Measurements from ENCODE around the gene BIVM.

The BIVM gene

GRCh38 chr13:102817907-102818306 is 19.0 kb downstream of the BIVM start:
- no peaks in the 10 kb centered on the region for H3K4me1 ChIP-seq (ENCODE audit: control insufficient read depth, insufficient read depth, low read length)
- H3K36me3 ChIP-seq (ENCODE audit: control insufficient read depth, insufficient read depth, low read length): no peaks in the 10 kb centered on the region
- no peaks in the 10 kb centered on the region for H3K27me3 ChIP-seq (ENCODE audit: control insufficient read depth, insufficient read depth, low read length)
- H3K9ac ChIP-seq (ENCODE audit: low read depth, low read length): no peak overlapping the region
- H3K9me3 ChIP-seq (ENCODE audit: control insufficient read depth, insufficient read depth, low read length): no peaks in the 10 kb centered on the region
- H3K4me3 ChIP-seq (ENCODE audit: low read depth, low read length): no peak overlapping the region

- H3K4me1 ChIP-seq (ENCODE audit: control insufficient read depth, insufficient read depth, low read length): no peaks in the 10 kb centered on the region
- no peak overlapping the region for H3K4me3 ChIP-seq (ENCODE audit: low read depth, low read length)
- H3K9me3 ChIP-seq (ENCODE audit: control insufficient read depth, insufficient read depth, low read length): no peaks in the 10 kb centered on the region
- no peak overlapping the region for H3K9ac ChIP-seq (ENCODE audit: low read depth, low read length)
- no peaks in the 10 kb centered on the region for H3K27me3 ChIP-seq (ENCODE audit: control insufficient read depth, insufficient read depth, low read length)
- H3K36me3 ChIP-seq (ENCODE audit: control insufficient read depth, insufficient read depth, low read length): no peaks in the 10 kb centered on the region
Measured at GRCh38 chr13:102825400-102825799, 26.5 kb downstream of the BIVM start.

- Histone ChIP-seq H3K4me1 (ENCODE audit: control insufficient read depth, insufficient read depth, low read length) (no peaks in the 10 kb centered on the region), H3K9ac (ENCODE audit: low read depth, low read length) (no peak overlapping the region), H3K27me3 (ENCODE audit: control insufficient read depth, insufficient read depth, low read length) (no peaks in the 10 kb centered on the region), H3K4me3 (ENCODE audit: low read depth, low read length) (no peak overlapping the region), H3K9me3 (ENCODE audit: control insufficient read depth, insufficient read depth, low read length) (no peaks in the 10 kb centered on the region), H3K36me3 (ENCODE audit: control insufficient read depth, insufficient read depth, low read length) (no peaks in the 10 kb centered on the region)
Measured at GRCh38 chr13:102825921-102826706, 27.2 kb downstream of the BIVM start.

GRCh38 chr13:102830646-102831045 is 31.7 kb downstream of the BIVM start:
- Histone ChIP-seq H3K4me3 (ENCODE audit: low read depth, low read length) (no peak overlapping the region), H3K36me3 (ENCODE audit: control insufficient read depth, insufficient read depth, low read length) (no peaks in the 10 kb centered on the region), H3K27me3 (ENCODE audit: control insufficient read depth, insufficient read depth, low read length) (no peaks in the 10 kb centered on the region), H3K9ac (ENCODE audit: low read depth, low read length) (no peak overlapping the region), H3K9me3 (ENCODE audit: control insufficient read depth, insufficient read depth, low read length) (no peaks in the 10 kb centered on the region), H3K4me1 (ENCODE audit: control insufficient read depth, insufficient read depth, low read length) (no peaks in the 10 kb centered on the region)

- Histone ChIP-seq H3K4me1 (ENCODE audit: control insufficient read depth, insufficient read depth, low read length) (no peaks in the 10 kb centered on the region), H3K36me3 (ENCODE audit: control insufficient read depth, insufficient read depth, low read length) (no peaks in the 10 kb centered on the region), H3K27me3 (ENCODE audit: control insufficient read depth, insufficient read depth, low read length) (no peaks in the 10 kb centered on the region), H3K4me3 (ENCODE audit: low read depth, low read length) (no peak overlapping the region), H3K9ac (ENCODE audit: low read depth, low read length) (no peak overlapping the region), H3K9me3 (ENCODE audit: control insufficient read depth, insufficient read depth, low read length) (no peaks in the 10 kb centered on the region)
Measured at GRCh38 chr13:102836471-102836870, 37.6 kb downstream of the BIVM start.

GRCh38 chr13:102838273-102838672 is 39.4 kb downstream of the BIVM start:
- Histone ChIP-seq H3K9me3 (ENCODE audit: control insufficient read depth, insufficient read depth, low read length) (no peaks in the 10 kb centered on the region), H3K9ac (ENCODE audit: low read depth, low read length) (no peak overlapping the region), H3K36me3 (ENCODE audit: control insufficient read depth, insufficient read depth, low read length) (no peaks in the 10 kb centered on the region), H3K4me3 (ENCODE audit: low read depth, low read length) (no peak overlapping the region), H3K27me3 (ENCODE audit: control insufficient read depth, insufficient read depth, low read length) (no peaks in the 10 kb centered on the region), H3K4me1 (ENCODE audit: control insufficient read depth, insufficient read depth, low read length) (no peaks in the 10 kb centered on the region)

- Histone ChIP-seq H3K4me1 (ENCODE audit: control insufficient read depth, insufficient read depth, low read length) (no peaks in the 10 kb centered on the region), H3K27me3 (ENCODE audit: control insufficient read depth, insufficient read depth, low read length) (no peaks in the 10 kb centered on the region), H3K9me3 (ENCODE audit: control insufficient read depth, insufficient read depth, low read length) (no peaks in the 10 kb centered on the region), H3K36me3 (ENCODE audit: control insufficient read depth, insufficient read depth, low read length) (no peaks in the 10 kb centered on the region), H3K9ac (ENCODE audit: low read depth, low read length) (no peak overlapping the region), H3K4me3 (ENCODE audit: low read depth, low read length) (no peak overlapping the region)
Measured at GRCh38 chr13:102838982-102839381, 40.1 kb downstream of the BIVM start.

GRCh38 chr13:102839462-102839861 is 40.5 kb downstream of the BIVM start:
- Histone ChIP-seq H3K4me3 (ENCODE audit: low read depth, low read length) (no peak overlapping the region), H3K9me3 (ENCODE audit: control insufficient read depth, insufficient read depth, low read length) (no peaks in the 10 kb centered on the region), H3K27me3 (ENCODE audit: control insufficient read depth, insufficient read depth, low read length) (no peaks in the 10 kb centered on the region), H3K4me1 (ENCODE audit: control insufficient read depth, insufficient read depth, low read length) (no peaks in the 10 kb centered on the region), H3K9ac (ENCODE audit: low read depth, low read length) (no peak overlapping the region), H3K36me3 (ENCODE audit: control insufficient read depth, insufficient read depth, low read length) (no peaks in the 10 kb centered on the region)

GRCh38 chr13:102845289-102845629 is 46.3 kb downstream of the BIVM start:
- Histone ChIP-seq H3K9ac (ENCODE audit: low read depth, low read length) (peak overlapping the region; percentile 90), H3K4me3 (ENCODE audit: low read depth, low read length) (peak overlapping the region; percentile 91), H3K9me3 (ENCODE audit: control insufficient read depth, insufficient read depth, low read length) (no peaks in the 10 kb centered on the region), H3K27me3 (ENCODE audit: control insufficient read depth, insufficient read depth, low read length) (no peaks in the 10 kb centered on the region), H3K4me1 (ENCODE audit: control insufficient read depth, insufficient read depth, low read length) (no peaks in the 10 kb centered on the region), H3K36me3 (ENCODE audit: control insufficient read depth, insufficient read depth, low read length) (no peaks in the 10 kb centered on the region)

GRCh38 chr13:102845630-102846260 is 46.8 kb downstream of the BIVM start, which contains the start of gene ERCC5:
Gene ERCC5, plus strand, starts transcription at chr13:102846032. Its CDS starts 235 bp downstream, at chr13:102846267.
- no peaks in the 10 kb centered on the region for H3K27me3 ChIP-seq (ENCODE audit: control insufficient read depth, insufficient read depth, low read length)
- no peaks in the 10 kb centered on the region for H3K36me3 ChIP-seq (ENCODE audit: control insufficient read depth, insufficient read depth, low read length)
- no peaks in the 10 kb centered on the region for H3K4me1 ChIP-seq (ENCODE audit: control insufficient read depth, insufficient read depth, low read length)
- peak within 1 kb of the TSS; percentile 90 for H3K9ac ChIP-seq (ENCODE audit: low read depth, low read length)
- peak within 1 kb of the TSS; percentile 91 for H3K4me3 ChIP-seq (ENCODE audit: low read depth, low read length)
- no peaks in the 10 kb centered on the region for H3K9me3 ChIP-seq (ENCODE audit: control insufficient read depth, insufficient read depth, low read length)

- Histone ChIP-seq H3K36me3 (ENCODE audit: control insufficient read depth, insufficient read depth, low read length) (no peaks in the 10 kb centered on the region), H3K27me3 (ENCODE audit: control insufficient read depth, insufficient read depth, low read length) (no peaks in the 10 kb centered on the region), H3K4me3 (ENCODE audit: low read depth, low read length) (peak overlapping the region; percentile 91), H3K9me3 (ENCODE audit: control insufficient read depth, insufficient read depth, low read length) (no peaks in the 10 kb centered on the region), H3K4me1 (ENCODE audit: control insufficient read depth, insufficient read depth, low read length) (no peaks in the 10 kb centered on the region), H3K9ac (ENCODE audit: low read depth, low read length) (peak overlapping the region; percentile 90)
Measured at GRCh38 chr13:102846261-102847015, 47.5 kb downstream of the BIVM start.

Data from iPS-15b (cell line).